Skeletal muscle satellite cell (primary cell): Measurements from ENCODE around the gene ATP6V1F.

ENCODE experiments used
- H3K27me3 ChIP-seq: 2 replicates; pipeline ENCODE4 v1.7.0; 2013; ENCODE audit warnings: low read length; ENCODE audit not compliant: control insufficient read depth, insufficient read depth
- H3K36me3 ChIP-seq: 2 replicates; pipeline ENCODE4 v1.7.0; 2013; ENCODE audit warnings: mild to moderate bottlenecking, control low read depth, low read length; ENCODE audit not compliant: insufficient read depth
- H3K4me1 ChIP-seq: 2 replicates; pipeline ENCODE4 v1.7.0; 2013; ENCODE audit warnings: low read length; ENCODE audit not compliant: control insufficient read depth, insufficient read depth
- H3K4me2 ChIP-seq: 2 replicates; pipeline ENCODE4 v1.7.0; 2013; ENCODE audit warnings: mild to moderate bottlenecking, low read length
- H3K4me3 ChIP-seq: 2 replicates; pipeline ENCODE4 v1.7.0; 2013; ENCODE audit warnings: low read length
- H3K9ac ChIP-seq: 2 replicates; pipeline ENCODE4 v1.7.0; 2013; ENCODE audit warnings: mild to moderate bottlenecking, low read depth, low read length, moderate library complexity
- H3K9me3 ChIP-seq: replicated peaks from 2 replicates; pipeline ENCODE4 v1.7.0; 2013; ENCODE audit warnings: mild to moderate bottlenecking, control low read depth, low read length

The ATP6V1F gene

GRCh38 chr7:128867241-128867640 is 4.6 kb downstream of the ATP6V1F start:
- no peak overlapping the region for H3K9ac ChIP-seq
- no peak overlapping the region for H3K4me3 ChIP-seq
- H3K4me2 ChIP-seq: no peak overlapping the region
- H3K4me1 ChIP-seq: peaks cover 16% of the 10 kb centered on the region
- peaks cover 24% of the 10 kb centered on the region for H3K36me3 ChIP-seq
- H3K27me3 ChIP-seq: peaks cover 18% of the 10 kb centered on the region
- no peaks in the 10 kb centered on the region for H3K9me3 ChIP-seq

GRCh38 chr7:128867842-128868623 is 5.4 kb downstream of the ATP6V1F start:
- H3K9ac ChIP-seq: no peak overlapping the region
- no peak overlapping the region for H3K4me2 ChIP-seq
- H3K36me3 ChIP-seq: peaks cover 24% of the 10 kb centered on the region
- peaks cover 16% of the 10 kb centered on the region for H3K4me1 ChIP-seq
- peaks cover 22% of the 10 kb centered on the region for H3K27me3 ChIP-seq
- H3K9me3 ChIP-seq: no peaks in the 10 kb centered on the region
- no peak overlapping the region for H3K4me3 ChIP-seq

- Histone ChIP-seq H3K4me3 (peak overlapping the region; percentile 66), H3K27me3 (peaks cover 22% of the 10 kb centered on the region), H3K9me3 (no peaks in the 10 kb centered on the region)
These were observed 6.0 kb downstream of the ATP6V1F start for GRCh38 chr7:128868624-128869137.

GRCh38 chr7:128869138-128869943 is 6.7 kb downstream of the ATP6V1F start:
- Histone ChIP-seq H3K4me2 (peak overlapping the region; percentile 92), H3K27me3 (peaks cover 22% of the 10 kb centered on the region), H3K36me3 (peaks cover 24% of the 10 kb centered on the region), H3K9me3 (no peaks in the 10 kb centered on the region), H3K4me1 (peaks cover 11% of the 10 kb centered on the region), H3K9ac (no peak overlapping the region), H3K4me3 (peak overlapping the region; percentile 66)

More at GRCh38 chr7:128868624-128869137, 6.0 kb downstream of the ATP6V1F start:
- peaks cover 24% of the 10 kb centered on the region for H3K36me3 ChIP-seq
- H3K4me1 ChIP-seq: peaks cover 14% of the 10 kb centered on the region
- H3K4me2 ChIP-seq: peak overlapping the region; percentile 92
- no peak overlapping the region for H3K9ac ChIP-seq

- no peak overlapping the region for H3K9ac ChIP-seq
These were observed 7.3 kb downstream of the ATP6V1F start for GRCh38 chr7:128869944-128870285.

GRCh38 chr7:128871050-128871449 is 8.4 kb downstream of the ATP6V1F start:
- no peaks in the 10 kb centered on the region for H3K9me3 ChIP-seq
- peaks cover 11% of the 10 kb centered on the region for H3K4me1 ChIP-seq
- peaks cover 22% of the 10 kb centered on the region for H3K27me3 ChIP-seq
- no peak overlapping the region for H3K4me2 ChIP-seq
- H3K36me3 ChIP-seq: peaks cover 9% of the 10 kb centered on the region
- H3K9ac ChIP-seq: no peak overlapping the region
- H3K4me3 ChIP-seq: no peak overlapping the region

More at GRCh38 chr7:128869944-128870285, 7.3 kb downstream of the ATP6V1F start:
- peaks cover 20% of the 10 kb centered on the region for H3K36me3 ChIP-seq
- H3K4me3 ChIP-seq: peak overlapping the region; percentile 66
- peaks cover 11% of the 10 kb centered on the region for H3K4me1 ChIP-seq
- H3K27me3 ChIP-seq: peaks cover 22% of the 10 kb centered on the region
- H3K9me3 ChIP-seq: no peaks in the 10 kb centered on the region
- H3K4me2 ChIP-seq: peak overlapping the region; percentile 92

GRCh38 chr7:128872394-128872824 is 9.8 kb downstream of the ATP6V1F start:
- Histone ChIP-seq H3K4me2 (no peak overlapping the region), H3K9ac (no peak overlapping the region), H3K9me3 (no peaks in the 10 kb centered on the region), H3K4me1 (peaks cover 11% of the 10 kb centered on the region), H3K36me3 (no peaks in the 10 kb centered on the region), H3K27me3 (peaks cover 22% of the 10 kb centered on the region), H3K4me3 (no peak overlapping the region)

GRCh38 chr7:128873234-128873633 is 10.6 kb downstream of the ATP6V1F start:
- Histone ChIP-seq H3K4me1 (peaks cover 11% of the 10 kb centered on the region), H3K27me3 (peaks cover 22% of the 10 kb centered on the region), H3K9ac (no peak overlapping the region), H3K4me3 (no peak overlapping the region), H3K36me3 (no peaks in the 10 kb centered on the region), H3K4me2 (no peak overlapping the region), H3K9me3 (no peaks in the 10 kb centered on the region)

GRCh38 chr7:128874140-128875031 is 11.7 kb downstream of the ATP6V1F start:
- H3K9me3 ChIP-seq: no peaks in the 10 kb centered on the region
- no peak overlapping the region for H3K9ac ChIP-seq
- H3K4me3 ChIP-seq: no peak overlapping the region
- H3K27me3 ChIP-seq: peaks cover 16% of the 10 kb centered on the region
- no peaks in the 10 kb centered on the region for H3K36me3 ChIP-seq
- peaks cover 6% of the 10 kb centered on the region for H3K4me1 ChIP-seq
- no peak overlapping the region for H3K4me2 ChIP-seq

- Histone ChIP-seq H3K9me3 (no peaks in the 10 kb centered on the region), H3K4me2 (no peak overlapping the region), H3K36me3 (no peaks in the 10 kb centered on the region), H3K9ac (no peak overlapping the region), H3K4me3 (no peak overlapping the region), H3K4me1 (no peaks in the 10 kb centered on the region), H3K27me3 (peaks cover 13% of the 10 kb centered on the region)
These were observed 12.9 kb downstream of the ATP6V1F start for GRCh38 chr7:128875523-128875948.

GRCh38 chr7:128876127-128876526 is 13.5 kb downstream of the ATP6V1F start:
- Histone ChIP-seq H3K9ac (no peak overlapping the region), H3K27me3 (peaks cover 11% of the 10 kb centered on the region), H3K4me2 (no peak overlapping the region), H3K36me3 (no peaks in the 10 kb centered on the region), H3K4me1 (no peaks in the 10 kb centered on the region), H3K4me3 (no peak overlapping the region), H3K9me3 (no peaks in the 10 kb centered on the region)
